ELF-1 (cell line): ENCODE data around the gene TBX3.
"Not testable (repeated sequence)": the region's sequence is repeated elsewhere in the genome, so short reads cannot be mapped to it uniquely, and the experiment has no call there.

Source experiments
- DNase-seq: peaks from one replicate; pipeline ENCODE4 v3.0.0-alpha.2; 2016; ENCODE audit warnings: low read depth, low spot score

Gene TBX3

GRCh38 chr12:114684098-114684869, at the start of gene TBX3:
Gene TBX3, minus strand, starts transcription at chr12:114684175. Its CDS starts 975 bp downstream, at chr12:114683200.
- DNase-seq: peak; percentile 99

GRCh38 chr12:114732426-114733030, 48.6 kb upstream of the TBX3 start:
- DNase-seq: peak; percentile 79

GRCh38 chr12:114729731-114730130, 45.8 kb upstream of the TBX3 start:
- DNase-seq: no peak

- DNase-seq: no peak
Observed at GRCh38 chr12:114726092-114726710, 42.2 kb upstream of the TBX3 start.

- DNase-seq: not testable (repeated sequence)
Observed at GRCh38 chr12:114722176-114722575, 38.2 kb upstream of the TBX3 start.

GRCh38 chr12:114721266-114721665, 37.3 kb upstream of the TBX3 start:
- DNase-seq: no peak

GRCh38 chr12:114713466-114714215, 29.7 kb upstream of the TBX3 start:
- no peak for DNase-seq

- peak; percentile 90 for DNase-seq
Observed at GRCh38 chr12:114711689-114712152, 27.7 kb upstream of the TBX3 start.

- DNase-seq: peak; percentile 85
Observed at GRCh38 chr12:114710151-114710550, 26.2 kb upstream of the TBX3 start.

GRCh38 chr12:114709112-114709511, 25.1 kb upstream of the TBX3 start:
- no peak for DNase-seq

- not testable (repeated sequence) for DNase-seq
Observed at GRCh38 chr12:114708598-114708997, 24.6 kb upstream of the TBX3 start.

- DNase-seq: peak; percentile 85
Observed at GRCh38 chr12:114704096-114704495, 20.1 kb upstream of the TBX3 start.

- DNase-seq: peak; percentile 82
Observed at GRCh38 chr12:114703060-114703493, 19.1 kb upstream of the TBX3 start.

- DNase-seq: no peak
Observed at GRCh38 chr12:114702462-114702861, 18.5 kb upstream of the TBX3 start.

GRCh38 chr12:114701553-114701952, 17.6 kb upstream of the TBX3 start:
- DNase-seq: no peak

GRCh38 chr12:114701104-114701414, 17.1 kb upstream of the TBX3 start:
- DNase-seq: no peak

GRCh38 chr12:114700392-114701103, 16.6 kb upstream of the TBX3 start:
- DNase-seq: peak; percentile 40

- peak; percentile 64 for DNase-seq
Observed at GRCh38 chr12:114698566-114699163, 14.7 kb upstream of the TBX3 start.

GRCh38 chr12:114697741-114698565, 14.0 kb upstream of the TBX3 start:
- DNase-seq: peak; percentile 69

GRCh38 chr12:114697243-114697716, 13.3 kb upstream of the TBX3 start:
- DNase-seq: peak; percentile 32
